Right kidney (tissue), 1 donor: Measurements from ENCODE around the gene NEURL2.

Experiments
- DNase-seq: peaks from one replicate; pipeline ENCODE4 v3.0.0-alpha.2; 2016

Gene NEURL2

GRCh38 chr20:45873409-45874103 lies 17.5 kb downstream of the NEURL2 start:
- DNase-seq = no peak

- no peak for DNase-seq
Observed at GRCh38 chr20:45872626-45873025, 18.4 kb downstream of the NEURL2 start.

- no peak for DNase-seq
Observed at GRCh38 chr20:45867819-45868176, 23.2 kb downstream of the NEURL2 start.

- DNase-seq = no peak
Observed at GRCh38 chr20:45867136-45867818, 23.7 kb downstream of the NEURL2 start.

DNA sequence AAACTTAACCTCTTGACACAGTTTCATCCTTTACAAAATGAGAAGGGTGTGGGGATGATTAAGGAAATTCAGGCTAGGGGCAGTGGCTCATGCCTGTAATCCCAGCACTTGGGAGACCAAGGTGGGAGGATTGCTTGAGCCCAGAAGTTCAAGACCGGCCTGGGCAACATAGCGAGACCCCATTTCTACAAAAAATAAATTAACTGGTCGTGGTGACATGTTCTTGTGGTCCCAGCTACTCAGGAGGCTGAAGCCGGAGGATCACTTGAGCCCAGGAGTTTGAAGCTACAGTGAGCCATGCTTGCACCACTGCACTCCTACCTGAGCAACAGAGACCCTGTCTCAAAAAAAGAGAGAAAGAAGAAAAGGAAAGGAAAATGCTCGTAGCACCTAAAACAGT lies 24.6 kb downstream of the NEURL2 start:
- no peak for DNase-seq

- no peak for DNase-seq
Observed at GRCh38 chr20:45863543-45864470, 27.2 kb downstream of the NEURL2 start.

- DNase-seq = no peak
Observed at GRCh38 chr20:45861221-45862075, 29.6 kb downstream of the NEURL2 start.

DNA sequence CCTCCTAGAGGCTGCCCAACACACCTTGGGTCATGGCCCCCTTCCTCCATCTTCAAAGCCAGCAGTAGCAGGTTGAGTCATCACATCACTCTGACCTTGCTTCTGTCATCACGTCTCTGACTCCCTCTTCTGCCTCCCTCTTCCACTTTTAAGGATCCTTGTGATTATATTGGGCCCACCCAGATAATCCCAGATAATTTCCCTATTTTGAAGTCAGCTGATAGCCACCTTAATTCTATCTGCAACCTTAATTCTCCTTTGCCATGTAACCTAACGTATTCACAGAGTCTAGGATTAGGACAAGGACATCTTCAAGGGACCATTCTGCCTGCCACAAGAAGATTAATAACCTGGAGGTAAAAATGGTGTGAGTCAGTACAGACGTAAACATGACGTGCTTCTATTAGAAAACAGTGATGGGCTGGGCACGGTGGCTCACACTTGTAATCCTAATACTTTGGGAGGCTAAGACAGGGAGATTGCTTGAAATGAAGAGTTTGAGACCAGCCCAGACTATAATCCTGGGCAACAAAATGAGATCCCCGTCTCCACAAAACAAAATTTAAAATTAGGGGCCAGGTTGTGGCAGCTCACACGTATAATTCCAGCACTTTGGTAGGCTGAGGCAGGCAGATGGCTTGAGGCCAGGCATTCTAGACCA lies 30.3 kb downstream of the NEURL2 start:
- no peak for DNase-seq

- no peak for DNase-seq
Observed at GRCh38 chr20:45859916-45860315, 31.1 kb downstream of the NEURL2 start.

DNA sequence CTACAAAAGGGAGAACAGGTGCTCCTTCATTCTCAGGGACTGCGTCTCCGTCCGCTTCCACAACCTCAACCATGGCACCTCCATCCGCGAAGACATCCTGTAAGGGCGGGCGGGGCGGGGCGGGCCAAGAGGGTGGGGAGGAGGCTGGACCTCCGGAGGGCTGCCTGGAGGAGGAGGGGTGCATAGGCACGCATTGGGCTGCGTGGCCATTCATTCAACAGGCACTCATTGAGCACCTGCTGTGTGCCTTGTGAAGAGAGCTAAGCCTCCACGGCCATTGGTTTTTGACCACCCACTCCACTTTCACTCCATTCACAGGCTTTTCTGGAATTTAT lies 33.2 kb downstream of the NEURL2 start:
- DNase-seq = no peak

GRCh38 chr20:45857114-45857881 lies 33.7 kb downstream of the NEURL2 start, which contains the start of the genes ACOT8 and ZSWIM3:
ACOT8 (minus strand) TSS chr20:45857392; CDS start chr20:45857315, 77 bp downstream.
ZSWIM3 (plus strand) TSS chr20:45857614; CDS start chr20:45857826, 212 bp downstream.
- DNase-seq = peak; percentile 88

DNA sequence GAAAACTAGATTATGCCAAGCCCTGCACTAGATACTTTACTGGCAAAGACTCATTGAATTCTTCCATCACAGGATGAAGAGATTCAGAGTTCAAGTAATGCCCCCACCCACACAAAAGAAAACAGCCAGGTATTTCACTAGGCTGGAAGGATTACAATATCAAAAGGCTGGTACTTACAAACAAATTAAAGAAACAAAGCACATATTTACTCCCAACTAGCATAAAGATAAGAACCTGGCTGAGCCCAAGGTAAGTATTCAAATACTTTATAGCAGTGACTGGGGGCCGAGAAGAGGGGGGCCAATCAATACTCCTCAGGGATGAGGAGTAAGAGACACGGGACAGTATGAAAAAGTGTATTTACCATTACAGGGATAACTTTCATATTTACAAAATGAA lies 37.5 kb downstream of the NEURL2 start:
- DNase-seq = no peak

DNA sequence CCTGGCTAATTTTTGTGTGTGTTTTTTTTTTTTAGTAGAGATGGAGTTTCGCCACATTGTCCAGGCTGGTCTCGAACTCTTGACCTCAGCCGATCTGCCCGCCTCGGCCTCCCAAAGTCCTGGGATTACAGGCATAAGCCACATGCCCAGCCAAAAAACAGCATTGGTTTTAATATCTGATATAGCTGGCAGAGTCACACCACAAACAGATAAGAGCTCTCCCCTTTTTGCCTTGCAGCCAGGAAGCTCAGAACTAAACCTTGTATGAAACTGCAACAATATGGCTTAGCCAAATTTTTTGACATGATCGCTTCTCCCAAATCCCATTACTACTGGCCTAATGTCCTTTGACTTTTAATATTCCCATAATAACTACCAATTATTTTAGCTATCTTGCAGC lies 38.7 kb downstream of the NEURL2 start:
- no peak for DNase-seq

GRCh38 chr20:45851501-45851900 lies 39.5 kb downstream of the NEURL2 start:
- no peak for DNase-seq

DNA sequence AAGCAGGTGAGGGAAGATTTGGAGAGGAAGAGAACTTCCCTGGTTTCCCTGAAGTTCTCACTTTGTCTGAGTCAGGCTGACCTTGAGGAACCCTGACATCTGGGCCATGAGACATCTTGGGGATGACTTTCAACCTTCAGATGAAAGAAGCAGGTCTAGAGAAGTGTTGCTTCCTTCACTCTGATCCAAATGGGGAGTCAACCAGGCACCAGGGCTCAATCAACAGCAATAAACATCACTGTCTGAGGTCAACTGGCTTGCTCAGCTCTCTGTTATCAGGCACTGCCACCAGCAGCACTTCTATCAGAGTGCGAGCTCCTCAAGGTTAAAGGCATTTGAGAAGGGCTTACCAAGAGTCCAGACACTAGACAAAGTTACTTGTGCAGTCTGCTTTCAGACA lies 40.1 kb downstream of the NEURL2 start:
- no peak for DNase-seq

GRCh38 chr20:45850238-45850637 lies 40.8 kb downstream of the NEURL2 start:
- no peak for DNase-seq

GRCh38 chr20:45848969-45849582 lies 41.9 kb downstream of the NEURL2 start:
- no peak for DNase-seq

DNA sequence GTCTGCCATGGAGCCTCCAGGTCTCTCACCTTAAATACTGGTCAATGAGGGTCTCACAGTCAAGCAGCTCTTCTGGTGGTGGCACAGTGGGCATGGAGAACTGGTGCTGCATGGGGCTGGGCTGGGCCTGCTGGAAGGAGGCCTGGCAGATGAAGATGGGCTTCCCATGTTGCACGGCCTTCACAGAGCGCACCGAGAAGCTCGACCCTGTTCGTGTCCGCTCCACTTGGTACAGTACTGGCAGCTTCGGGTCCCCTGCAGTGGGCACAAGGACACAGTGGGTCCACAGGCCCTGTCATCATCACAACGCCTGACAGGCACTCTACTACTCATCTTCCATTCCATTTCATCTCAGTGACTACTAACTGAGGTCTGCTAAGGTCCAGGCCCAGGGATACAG lies 42.6 kb downstream of the NEURL2 start:
- no peak for DNase-seq

DNA sequence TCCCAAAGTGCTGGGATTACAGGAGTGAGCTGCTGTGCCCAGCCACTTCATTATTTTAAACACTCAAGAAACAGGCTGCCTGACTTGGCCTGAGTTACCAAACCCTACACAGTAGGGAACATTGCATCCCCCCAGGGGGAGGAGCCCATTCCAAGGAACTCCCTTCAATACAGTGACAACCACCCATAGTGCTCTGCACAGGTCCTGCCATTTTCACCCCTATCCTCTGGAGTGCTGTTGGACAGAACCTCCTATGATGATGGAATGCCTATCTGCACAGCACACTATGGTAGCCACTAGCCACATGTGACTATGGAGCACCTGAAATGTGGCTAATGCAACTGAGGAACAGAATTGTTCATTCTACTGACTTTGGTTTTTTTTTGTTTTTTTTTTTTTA lies 45.6 kb downstream of the NEURL2 start:
- no peak for DNase-seq

DNA sequence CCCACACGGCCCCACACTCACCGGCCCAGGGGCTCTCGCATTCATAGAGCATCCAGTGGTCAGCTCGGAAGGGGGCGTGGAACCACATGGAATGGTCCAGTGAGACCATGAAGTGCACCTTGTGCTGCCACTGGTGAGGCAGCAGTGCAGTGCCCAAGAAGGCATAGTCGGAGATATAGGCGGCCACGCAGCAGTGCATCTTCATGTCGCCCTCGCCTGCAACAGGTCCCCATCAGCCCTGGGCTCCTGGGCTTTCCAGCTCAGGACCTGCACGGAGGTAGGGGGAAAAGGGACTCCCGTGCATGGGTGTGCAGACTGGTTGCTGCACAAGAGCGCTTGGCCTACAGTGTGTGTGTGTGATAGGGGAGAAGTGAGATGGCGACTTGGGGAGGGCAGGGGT lies 47.5 kb downstream of the NEURL2 start:
- no peak for DNase-seq
